GM12878 (cell line): ENCODE results near the gene ANKRD60. TPM values are rescaled to one million over a fixed set of nuclear protein-coding genes. Genes with fewer than 3 reads are reported as not detected.

Experiments
- ATAC-seq: fragments of 200-7000 bp; cut with Tn5 transposase; 3 replicates; pipeline ENCODE4 v1.9.1; 2020; ENCODE audit warnings: mild to moderate bottlenecking, moderate library complexity
- BruUV-seq: library from RNA; stranded (reverse); fragments of 400-500 nt; replicated peaks from 2 replicates; lab custom pipeline; 2021; lab: Mats Ljungman, UMichigan
- CTCF ChIA-PET: fragments of 300-600 bp; sonication (Branson Sonifier 250); formaldehyde crosslinking; extraction: SDS; loops from one replicate; lab custom pipeline; 2021; ENCODE audit warnings: inconsistent platforms; lab: Yijun Ruan, JAX
- POLR2A ChIA-PET: fragments of 350-600 bp; formaldehyde crosslinking; extraction: SDS; loops from one replicate; lab custom pipeline; 2021; ENCODE audit warnings: inconsistent platforms; lab: Charles Lee
- RAD21 ChIA-PET: fragments of 300-600 bp; sonication (Branson Sonifier 250); formaldehyde crosslinking; loops from one replicate; lab custom pipeline; 2023; ENCODE audit warnings: antibody characterized with exemption; ENCODE audit not compliant: unreplicated experiment; lab: Charles Lee
- SMC1A ChIA-PET: fragments of 300-600 bp; sonication (Branson Sonifier 250); formaldehyde crosslinking; loops from one replicate; lab custom pipeline; 2023; ENCODE audit not compliant: unreplicated experiment, uncharacterized antibody; lab: Charles Lee
- DNase-seq: peaks from one replicate; pipeline ENCODE4 v3.0.0-alpha.2; 2011; ENCODE audit warnings: low read depth, low spot score
- FAIRE-seq: peaks from 3 replicates; lab custom pipeline; 2011; peaks lifted over from hg19 to GRCh38; lab: Jason Lieb, UNC
- H2AFZ ChIP-seq: 2 replicates; pipeline ENCODE4 v1.6.0; 2011; ENCODE audit warnings: low read depth, low read length, control low read depth; ENCODE audit not compliant: control insufficient read depth
- H3K27ac ChIP-seq: 2 replicates; pipeline ENCODE4 v1.5.1; 2011; ENCODE audit warnings: control low read depth; ENCODE audit not compliant: control insufficient read depth, insufficient read depth
- H3K27me3 ChIP-seq, 2 experiments: replicated peaks in 1 of 2; 2 replicates each; pipeline versions ENCODE4 v1.6.0 to v1.6.1; 2011; ENCODE audit warnings: low read length in 1 of 2; ENCODE audit not compliant: control insufficient read depth in 2 of 2, insufficient read depth in 2 of 2
- H3K36me3 ChIP-seq, 2 experiments: 2 replicates each; pipeline ENCODE4 v1.5.1; 2011; ENCODE audit warnings: low read length in 1 of 2; ENCODE audit not compliant: control insufficient read depth in 2 of 2, insufficient read depth in 2 of 2
- H3K4me1 ChIP-seq: 2 replicates; pipeline ENCODE4 v1.6.1; 2011; ENCODE audit warnings: mild to moderate bottlenecking, low read length, moderate library complexity, mixed read lengths; ENCODE audit not compliant: control insufficient read depth, insufficient read depth
- H3K4me2 ChIP-seq: 2 replicates; pipeline ENCODE4 v1.6.0; 2011; ENCODE audit warnings: control low read depth; ENCODE audit not compliant: control insufficient read depth, insufficient read depth
- H3K4me3 ChIP-seq: fragments of 200-600 bp; sonication (generic); 2 replicates; pipeline ENCODE4 v1.5.1; 2016
- H3K79me2 ChIP-seq: 2 replicates; pipeline ENCODE4 v1.6.0; 2011; ENCODE audit warnings: low read length; ENCODE audit not compliant: control insufficient read depth, insufficient read depth
- H3K9ac ChIP-seq: 2 replicates; pipeline ENCODE4 v1.8.0; 2011; ENCODE audit warnings: low read length, control low read depth, mixed read lengths; ENCODE audit not compliant: control insufficient read depth, insufficient read depth
- H3K9me3 ChIP-seq: replicated peaks from 3 replicates; pipeline ENCODE4 v1.5.1; 2011; ENCODE audit warnings: mild to moderate bottlenecking, low read length; ENCODE audit not compliant: control insufficient read depth, insufficient read depth
- H4K20me1 ChIP-seq: 2 replicates; pipeline ENCODE4 v1.6.0; 2011; ENCODE audit not compliant: control insufficient read depth, insufficient read depth
- CREM ChIP-seq: IDR thresholded peaks from 2 replicates; pipeline ENCODE4 v1.6.1; 2014; ENCODE audit warnings: antibody characterized with exemption, low read depth
- CTCF ChIP-seq, 3 experiments: IDR thresholded peaks in 2 of 3; conservative IDR thresholded peaks in 1 of 3; 2 replicates each; pipeline ENCODE4 v1.5.1; 2011; ENCODE audit warnings: low read depth in 3 of 3, low read length in 3 of 3, mild to moderate bottlenecking in 3 of 3, control low read depth in 2 of 3, moderate library complexity in 2 of 3, inconsistent platforms in 1 of 3, mixed read lengths in 1 of 3; ENCODE audit not compliant: control insufficient read depth in 2 of 3, insufficient read depth in 1 of 3; ENCODE audit errors: extremely low read depth in 1 of 3
- EED ChIP-seq: sonication (generic); IDR thresholded peaks from 2 replicates; pipeline ENCODE4 v1.6.1; 2016; ENCODE audit warnings: antibody characterized with exemption, low read depth
- JUNB ChIP-seq: IDR thresholded peaks from 2 replicates; pipeline ENCODE4 v1.6.1; 2016; ENCODE audit warnings: antibody characterized with exemption, mild to moderate bottlenecking
- JUND ChIP-seq: IDR thresholded peaks from 2 replicates; pipeline ENCODE4 v1.6.1; 2012; ENCODE audit warnings: low read depth, mild to moderate bottlenecking, low read length, improper control_type of control experiment, moderate library complexity
- NR2C1 ChIP-seq: fragments of 450-650 bp; IDR thresholded peaks from 2 replicates; pipeline ENCODE4 v1.6.1; 2017; ENCODE audit warnings: antibody characterized with exemption, mild to moderate bottlenecking, moderate library complexity
- REST ChIP-seq: IDR thresholded peaks from 2 replicates; pipeline ENCODE4 v1.6.1; 2012; ENCODE audit warnings: mild to moderate bottlenecking, low read depth, low read length
- TAF1 ChIP-seq: IDR thresholded peaks from 2 replicates; pipeline ENCODE4 v1.6.1; 2011; ENCODE audit warnings: mild to moderate bottlenecking, low read depth, low read length, borderline replicate concordance
- ZZZ3 ChIP-seq: IDR thresholded peaks from 2 replicates; pipeline ENCODE4 v1.6.1; 2011; ENCODE audit warnings: low read depth; ENCODE audit not compliant: control insufficient read depth, insufficient read length
- WGBS: methylation state at CpG from one replicate; pipeline ENCODE4 v1.1.6; 2016; ENCODE audit warnings: low lambda C conversion rate; ENCODE audit not compliant: insufficient replicate concordance, insufficient coverage; ENCODE audit errors: missing lambda C conversion rate; 5-methylcytosine and 5-hydroxymethylcytosine counted together
- in situ Hi-C: fragments of 300-500 bp; cut with MboI; formaldehyde crosslinking; loops from 9 replicates; pipeline ENCODE4 v1.14.3; 2018; ENCODE audit warnings: mixed read lengths
- intact Hi-C: fragments of 100-400 bp; cut with micrococcal nuclease; formaldehyde crosslinking; loops from one replicate; pipeline ENCODE4 v1.14.2; 2022; ENCODE audit not compliant: unreplicated experiment
- polyA plus RNA-seq, 11 experiments: library from polyadenylated mRNA; depleted of rRNA in 4 of 11; unstranded in 6 of 11; stranded (reverse) in 5 of 11; fragments of >200 nt; fragmentation: Nextera tagmentation in 4 of 11; fragmentation: Illumina TruSeq in 1 of 11; extraction: Ambion mirVana in 4 of 11; extraction: Trizol in 1 of 11; gene quantifications; 1 replicate in 1 of 11; 2 replicates in 10 of 11; pipeline versions ENCODE4 v1.2.1 to v1.2.3, GENCODE V29; 2011 to 2016; ENCODE audit warnings: inconsistent platforms in 2 of 11, missing spikeins in 2 of 11, low read depth in 1 of 11
- total RNA-seq, 4 experiments: library from RNA; depleted of rRNA in 3 of 4; stranded (reverse); fragments of >200 nt in 3 of 4; fragmentation: Illumina TruSeq in 1 of 4; extraction: Trizol in 1 of 4; gene quantifications; 2 replicates each; pipeline versions ENCODE4 v1.2.1 to v1.2.3, GENCODE V29; 2013 to 2021

The ANKRD60 gene
- total and polyA plus RNA-seq, 10 of the 15 experiments (the other 5 are each of a cell fraction or from before 2014, with no cell fraction given): not detected

GRCh38 chr20:58218665-58219341 is 9.7 kb downstream of the ANKRD60 start:
- SMC1A ChIA-PET: interaction anchor here (0.6 kb wide), 1 partner anchor 16 kb away, joined by 3 read pairs; no protein-coding TSS in a partner anchor
- no peak overlapping the region for H3K4me3 ChIP-seq
- no peaks in the 10 kb centered on the region; the same call in 1 of the 3 replicates for H3K9me3 ChIP-seq
- intact Hi-C loops: no loop called here
- RAD21 ChIA-PET: no interaction called here
- FAIRE-seq: no peak
- no peak for ATAC-seq
- H3K36me3 ChIP-seq: no peaks in the 10 kb centered on the region
- H3K9ac ChIP-seq: no peak overlapping the region
- WGBS: 25% methylated on average over 6 of the region's 6 CpGs
- POLR2A ChIA-PET: no interaction called here
- no peaks in the 10 kb centered on the region for H4K20me1 ChIP-seq
- H3K4me1 ChIP-seq: no peaks in the 10 kb centered on the region
- BruUV-seq: no TSS peak
- H3K27me3 ChIP-seq: peaks cover 2 to 8% of the 10 kb centered on the region in 2 experiments; a peak in 3 of 4 replicates
- H2AFZ ChIP-seq: no peak overlapping the region
- in situ Hi-C loops: no loop called here
- no peak overlapping the region for H3K27ac ChIP-seq
- CTCF ChIA-PET: interaction anchor here (1.9 kb wide), 1 partner anchor 8 kb away, joined by 6 read pairs; no protein-coding TSS in a partner anchor
- no peaks in the 10 kb centered on the region for H3K79me2 ChIP-seq
- DNase-seq: no peak
- TF ChIP-seq JUND: no peak
- no peak for TF ChIP-seq EED
- TF ChIP-seq JUNB: no peak
- TF ChIP-seq TAF1: no peak
- no peak for TF ChIP-seq REST
- TF ChIP-seq ZZZ3: no peak
- TF ChIP-seq CREM: no peak
- TF ChIP-seq CTCF (IDR thresholded peaks at IDR 0.05 in 2 of 3, conservative IDR thresholded peaks at IDR 0.05 in 1 of 3; ENCODE audit: control insufficient read depth in 2 of 3, extremely low read depth in 1 of 3, insufficient read depth in 1 of 3, low read depth in 3 of 3, low read length in 3 of 3): no peak
- TF ChIP-seq NR2C1: no peak
- H3K4me2 ChIP-seq: no peak overlapping the region
